Measurements from ENCODE around the gene RYR2. TPM values are rescaled to one million over a fixed set of nuclear protein-coding genes. Genes with fewer than 3 reads are reported as not detected.

RYR2 gene
- total RNA-seq, 1 donor from 2014 or later, result 0.90 TPM

DNA sequence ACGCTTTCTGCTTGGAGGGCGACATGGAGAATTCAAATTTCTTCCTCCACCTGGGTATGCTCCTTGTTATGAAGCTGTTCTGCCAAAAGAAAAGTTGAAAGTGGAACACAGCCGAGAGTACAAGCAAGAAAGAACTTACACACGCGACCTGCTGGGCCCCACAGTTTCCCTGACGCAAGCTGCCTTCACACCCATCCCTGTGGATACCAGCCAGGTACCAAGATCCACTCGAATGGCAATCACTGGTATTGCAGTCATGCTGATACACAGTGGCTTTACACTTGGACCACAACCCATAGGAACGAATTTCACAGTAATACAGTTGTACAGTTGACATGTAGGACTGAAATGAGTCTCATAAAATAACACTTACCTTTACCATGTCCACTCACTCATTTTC lies 461.3 kb downstream of the RYR2 start:
- Mint-ChIP-seq H3K4me1 (no peaks in the 10 kb centered on the region), H3K9me3 (no peaks in the 10 kb centered on the region), H3K4me3 (no peak overlapping the region), H3K36me3 (no peaks in the 10 kb centered on the region), H3K27me3 (ENCODE audit: insufficient read depth, low read depth) (no peaks in the 10 kb centered on the region), H3K27ac (no peak overlapping the region)
- no peak overlapping the region for H3K4me2 ChIP-seq
- no peaks in the 10 kb centered on the region for H3K27me3 ChIP-seq
- DNase-seq (ENCODE audit: low spot score), result no peak
- H4K20me1 ChIP-seq (ENCODE audit: low read depth), result no peaks in the 10 kb centered on the region
- no peak overlapping the region for H3K9ac ChIP-seq
- no peak overlapping the region for H3K4me3 ChIP-seq
- TF ChIP-seq, protein P1, sequence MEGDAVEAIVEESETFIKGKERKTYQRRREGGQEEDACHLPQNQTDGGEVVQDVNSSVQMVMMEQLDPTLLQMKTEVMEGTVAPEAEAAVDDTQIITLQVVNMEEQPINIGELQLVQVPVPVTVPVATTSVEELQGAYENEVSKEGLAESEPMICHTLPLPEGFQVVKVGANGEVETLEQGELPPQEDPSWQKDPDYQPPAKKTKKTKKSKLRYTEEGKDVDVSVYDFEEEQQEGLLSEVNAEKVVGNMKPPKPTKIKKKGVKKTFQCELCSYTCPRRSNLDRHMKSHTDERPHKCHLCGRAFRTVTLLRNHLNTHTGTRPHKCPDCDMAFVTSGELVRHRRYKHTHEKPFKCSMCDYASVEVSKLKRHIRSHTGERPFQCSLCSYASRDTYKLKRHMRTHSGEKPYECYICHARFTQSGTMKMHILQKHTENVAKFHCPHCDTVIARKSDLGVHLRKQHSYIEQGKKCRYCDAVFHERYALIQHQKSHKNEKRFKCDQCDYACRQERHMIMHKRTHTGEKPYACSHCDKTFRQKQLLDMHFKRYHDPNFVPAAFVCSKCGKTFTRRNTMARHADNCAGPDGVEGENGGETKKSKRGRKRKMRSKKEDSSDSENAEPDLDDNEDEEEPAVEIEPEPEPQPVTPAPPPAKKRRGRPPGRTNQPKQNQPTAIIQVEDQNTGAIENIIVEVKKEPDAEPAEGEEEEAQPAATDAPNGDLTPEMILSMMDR (IDR thresholded peaks at IDR 0.05), result no peak
- TF ChIP-seq EZH2 (IDR thresholded peaks at IDR 0.05) (no peak), EZH2phosphoT487 (IDR thresholded peaks at IDR 0.05) (no peak)
- H3K9me3 ChIP-seq (ENCODE audit: low read depth), result no peaks in the 10 kb centered on the region
- H3K36me3 ChIP-seq, result no peaks in the 10 kb centered on the region
- no peaks in the 10 kb centered on the region for H3K79me2 ChIP-seq (ENCODE audit: low read depth)
- no peaks in the 10 kb centered on the region for H3K4me1 ChIP-seq
- no peak overlapping the region for H3K27ac ChIP-seq
- H3F3A ChIP-seq (ENCODE audit: low read depth), result no peaks in the 10 kb centered on the region
- H2AFZ ChIP-seq (replicated peaks), result no peak overlapping the region

GRCh38 chr1:237507005-237507404 lies 465.0 kb downstream of the RYR2 start:
- Histone ChIP-seq H4K20me1 (ENCODE audit: low read depth) (no peaks in the 10 kb centered on the region), H3F3A (ENCODE audit: low read depth) (no peaks in the 10 kb centered on the region), H2AFZ (replicated peaks) (no peak overlapping the region), H3K4me1 (no peaks in the 10 kb centered on the region), H3K4me2 (no peak overlapping the region), H3K9ac (no peak overlapping the region), H3K27me3 (no peaks in the 10 kb centered on the region), H3K9me3 (ENCODE audit: low read depth) (no peaks in the 10 kb centered on the region), H3K79me2 (ENCODE audit: low read depth) (no peaks in the 10 kb centered on the region), H3K36me3 (no peaks in the 10 kb centered on the region), H3K4me3 (no peak overlapping the region), H3K27ac (no peak overlapping the region)
- DNase-seq (ENCODE audit: low spot score), result no peak
- H3K27ac Mint-ChIP-seq, result no peak overlapping the region
- H3K4me3 Mint-ChIP-seq, result no peak overlapping the region
- no peaks in the 10 kb centered on the region for H3K9me3 Mint-ChIP-seq
- TF ChIP-seq, protein P1 (IDR thresholded peaks at IDR 0.05), result no peak
- TF ChIP-seq EZH2 (IDR thresholded peaks at IDR 0.05) (no peak), EZH2phosphoT487 (IDR thresholded peaks at IDR 0.05) (no peak)
- no peaks in the 10 kb centered on the region for H3K27me3 Mint-ChIP-seq (ENCODE audit: insufficient read depth, low read depth)
- no peaks in the 10 kb centered on the region for H3K4me1 Mint-ChIP-seq
- H3K36me3 Mint-ChIP-seq, result no peaks in the 10 kb centered on the region

DNA sequence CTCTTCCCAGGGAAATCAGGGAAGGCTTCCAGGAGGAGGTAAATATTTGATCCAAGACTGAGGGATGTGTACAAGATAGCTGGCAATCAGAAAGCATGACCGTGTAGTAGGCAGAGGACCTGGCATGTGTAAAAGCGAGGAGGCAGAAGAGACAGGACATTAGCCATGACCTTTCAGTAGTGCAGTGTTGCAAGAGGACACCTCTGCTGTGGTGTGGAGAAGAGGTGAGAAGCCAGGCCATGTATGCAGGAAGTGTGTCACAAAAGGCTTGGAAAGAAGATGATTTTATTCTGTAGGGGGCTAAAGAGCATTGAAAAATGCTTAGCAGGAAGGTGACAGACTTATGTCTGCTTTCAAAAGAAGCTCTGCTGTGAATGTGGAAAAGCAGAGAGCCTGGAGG lies 467.8 kb downstream of the RYR2 start:
- H3K27ac Mint-ChIP-seq, result no peak overlapping the region
- no peak for DNase-seq (ENCODE audit: low spot score)

More for the DNA sequence above, 467.8 kb downstream of the RYR2 start:
- H3K36me3 ChIP-seq, result no peaks in the 10 kb centered on the region
- no peaks in the 10 kb centered on the region for H3K9me3 Mint-ChIP-seq
- no peaks in the 10 kb centered on the region for H3F3A ChIP-seq (ENCODE audit: low read depth)
- H2AFZ ChIP-seq (replicated peaks), result no peak overlapping the region
- H3K27me3 ChIP-seq, result no peaks in the 10 kb centered on the region
- no peak overlapping the region for H3K4me3 Mint-ChIP-seq
- no peak overlapping the region for H3K4me2 ChIP-seq
- no peaks in the 10 kb centered on the region for H3K4me1 ChIP-seq
- H3K4me3 ChIP-seq, result no peak overlapping the region
- H3K27me3 Mint-ChIP-seq (ENCODE audit: insufficient read depth, low read depth), result no peaks in the 10 kb centered on the region
- H3K9me3 ChIP-seq (ENCODE audit: low read depth), result no peaks in the 10 kb centered on the region
- no peaks in the 10 kb centered on the region for H4K20me1 ChIP-seq (ENCODE audit: low read depth)
- H3K36me3 Mint-ChIP-seq, result no peaks in the 10 kb centered on the region
- H3K9ac ChIP-seq, result no peak overlapping the region
- no peaks in the 10 kb centered on the region for H3K79me2 ChIP-seq (ENCODE audit: low read depth)
- TF ChIP-seq, protein P1 (IDR thresholded peaks at IDR 0.05), result no peak
- no peak for TF ChIP-seq EZH2 (IDR thresholded peaks at IDR 0.05)
- TF ChIP-seq EZH2phosphoT487 (IDR thresholded peaks at IDR 0.05), result no peak
- H3K4me1 Mint-ChIP-seq, result no peaks in the 10 kb centered on the region
- H3K27ac ChIP-seq, result no peak overlapping the region
